NCI-H69 (cell line): Measurements from ENCODE around the gene SPOCK1.
A peak's percentile ranks its signal among the peaks of the same experiment; 100 is the strongest.

Source experiments
- DNase-seq: peaks from one replicate; lab custom pipeline; 2025; lab: John Stamatoyannopoulos, UW

The SPOCK1 gene

GRCh38 chr5:137152616-137153015 is 346.5 kb downstream of the SPOCK1 start:
- DNase-seq, result no peak

DNA sequence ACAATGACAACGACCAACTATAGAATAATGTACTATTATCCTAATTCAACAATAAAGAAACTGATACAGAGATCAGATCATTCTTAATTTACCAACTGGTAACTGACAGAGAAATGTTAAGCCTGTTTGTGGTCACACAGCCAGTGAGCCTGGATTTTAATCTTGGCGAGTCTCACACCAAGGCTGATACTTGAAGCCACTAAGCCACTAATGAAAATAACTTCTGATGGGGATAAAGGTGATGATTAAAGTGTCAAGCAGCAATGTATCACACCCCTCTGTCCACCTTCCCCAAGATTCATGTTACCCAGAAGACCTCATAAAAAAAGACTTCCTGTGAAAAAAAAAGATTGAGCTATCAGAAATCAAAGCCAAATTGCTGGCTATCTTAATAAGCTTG is 350.5 kb downstream of the SPOCK1 start:
- DNase-seq, result peak; percentile 44

- DNase-seq, result peak; percentile 44
Observed at GRCh38 chr5:137148159-137148558, 351.0 kb downstream of the SPOCK1 start.

GRCh38 chr5:137147346-137147745 is 351.8 kb downstream of the SPOCK1 start:
- peak; percentile 64 for DNase-seq

GRCh38 chr5:137146402-137146890 is 352.7 kb downstream of the SPOCK1 start:
- DNase-seq, result peak; percentile 98

DNA sequence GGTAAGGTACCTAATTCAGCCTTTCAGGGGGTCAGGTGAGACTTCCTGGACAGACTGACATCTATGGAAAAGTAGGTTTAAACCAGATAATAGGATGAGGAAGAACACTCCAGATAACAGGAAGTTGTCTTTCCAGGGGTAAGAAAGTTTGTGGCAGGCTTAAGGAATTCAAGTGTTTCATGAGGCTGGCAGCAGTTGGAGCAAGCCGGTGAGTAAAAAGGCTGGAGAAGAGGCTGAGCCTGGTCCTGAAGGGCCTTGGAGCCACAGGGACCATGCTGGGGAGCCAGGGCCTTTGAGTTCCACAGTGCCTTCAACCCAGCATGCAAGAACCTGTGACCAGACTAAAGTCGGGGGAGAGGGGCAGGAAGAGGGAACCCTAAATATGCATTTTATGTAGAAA is 353.4 kb downstream of the SPOCK1 start:
- DNase-seq, result peak; percentile 55

DNA sequence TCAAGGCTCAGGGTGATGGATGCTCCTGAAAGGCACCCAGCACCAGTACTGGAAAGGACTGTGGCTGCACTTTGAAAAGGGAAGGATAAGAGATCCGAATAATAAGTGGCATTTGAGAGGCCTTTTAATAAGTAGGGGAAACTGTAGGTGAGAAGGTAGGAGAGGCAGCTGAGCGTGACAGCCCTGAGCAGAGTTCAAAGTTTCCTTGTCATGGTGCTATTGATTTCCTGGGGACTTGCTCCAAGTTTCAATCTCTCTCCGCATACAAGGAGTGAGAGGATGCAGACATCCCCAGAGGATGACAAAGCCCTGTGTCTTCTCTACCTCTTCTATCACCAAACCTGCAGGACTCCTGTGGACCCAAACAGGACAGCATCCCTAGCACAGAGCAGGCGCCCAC is 354.5 kb downstream of the SPOCK1 start:
- peak; percentile 66 for DNase-seq

DNA sequence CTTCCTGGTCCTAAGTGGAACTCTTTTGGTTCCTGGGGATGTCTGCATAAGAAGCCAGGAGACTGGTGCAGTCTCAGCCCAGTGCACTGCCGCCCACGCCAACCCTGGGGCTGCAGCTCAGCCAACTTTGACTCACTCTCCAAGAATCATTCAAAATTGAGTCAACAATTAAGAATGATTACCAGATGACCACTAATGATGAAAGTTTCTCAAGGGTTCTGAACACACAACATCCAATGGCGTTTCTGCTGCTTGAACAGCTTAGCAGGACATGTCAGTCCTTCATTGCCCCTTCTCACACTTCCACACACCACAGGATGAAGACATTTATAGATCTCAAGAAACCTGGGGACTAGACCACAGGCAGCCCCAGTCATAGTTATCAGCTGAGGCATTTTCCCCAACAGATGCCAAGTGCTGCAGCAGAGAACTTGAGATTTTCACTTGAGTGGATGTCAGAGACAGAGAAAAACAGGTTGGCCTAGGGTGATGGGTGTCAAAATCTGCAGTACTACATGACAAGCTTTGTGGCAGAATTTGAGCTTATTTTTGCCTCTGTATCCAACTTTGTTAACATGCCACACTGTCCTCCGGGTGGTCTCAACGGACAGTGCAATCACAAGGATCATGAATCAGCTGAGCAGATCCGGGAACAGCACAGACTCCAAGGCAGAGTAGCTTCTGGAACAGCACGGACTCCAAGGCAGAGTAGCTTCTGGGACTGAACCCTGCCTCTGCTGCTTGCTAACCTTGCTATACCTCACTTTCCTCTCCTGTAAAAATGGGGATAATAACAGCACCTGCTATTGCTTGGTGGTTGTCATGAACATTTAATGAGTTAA is 356.1 kb downstream of the SPOCK1 start:
- DNase-seq, result no peak

- DNase-seq, result peak; percentile 82
Observed at GRCh38 chr5:137142346-137142745, 356.8 kb downstream of the SPOCK1 start.

GRCh38 chr5:137141779-137142178 is 357.3 kb downstream of the SPOCK1 start:
- DNase-seq, result peak; percentile 92

DNA sequence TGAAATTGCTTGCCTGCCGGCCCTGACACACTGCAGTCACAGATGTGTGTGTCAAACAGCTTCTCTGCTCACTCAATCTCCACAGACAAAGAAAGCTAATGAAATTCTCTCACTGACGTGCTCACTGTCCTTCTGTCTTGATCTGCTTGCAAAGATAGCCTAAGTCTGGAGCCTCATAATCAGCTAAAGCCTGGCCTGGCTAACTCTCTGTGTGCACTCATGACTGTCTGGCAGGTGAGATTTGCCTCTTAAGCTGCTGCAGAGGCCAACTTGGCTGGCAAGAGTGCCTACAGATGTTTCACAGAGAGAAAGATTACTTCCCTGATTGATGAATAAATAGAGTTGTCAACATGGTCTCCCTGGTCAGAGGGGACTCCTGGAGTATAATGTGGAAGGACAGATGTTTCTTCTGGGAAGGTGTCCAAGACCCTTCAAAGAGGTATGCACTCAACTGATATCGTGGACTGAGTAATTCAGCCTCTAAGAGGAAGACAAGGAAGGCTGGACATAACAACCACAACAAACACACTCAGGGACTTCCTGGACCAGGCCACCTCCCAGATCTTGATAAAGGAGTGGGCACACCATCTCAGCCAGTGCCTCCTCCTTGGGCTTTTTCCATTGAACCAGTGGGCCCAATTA is 362.0 kb downstream of the SPOCK1 start:
- peak; percentile 90 for DNase-seq

DNA sequence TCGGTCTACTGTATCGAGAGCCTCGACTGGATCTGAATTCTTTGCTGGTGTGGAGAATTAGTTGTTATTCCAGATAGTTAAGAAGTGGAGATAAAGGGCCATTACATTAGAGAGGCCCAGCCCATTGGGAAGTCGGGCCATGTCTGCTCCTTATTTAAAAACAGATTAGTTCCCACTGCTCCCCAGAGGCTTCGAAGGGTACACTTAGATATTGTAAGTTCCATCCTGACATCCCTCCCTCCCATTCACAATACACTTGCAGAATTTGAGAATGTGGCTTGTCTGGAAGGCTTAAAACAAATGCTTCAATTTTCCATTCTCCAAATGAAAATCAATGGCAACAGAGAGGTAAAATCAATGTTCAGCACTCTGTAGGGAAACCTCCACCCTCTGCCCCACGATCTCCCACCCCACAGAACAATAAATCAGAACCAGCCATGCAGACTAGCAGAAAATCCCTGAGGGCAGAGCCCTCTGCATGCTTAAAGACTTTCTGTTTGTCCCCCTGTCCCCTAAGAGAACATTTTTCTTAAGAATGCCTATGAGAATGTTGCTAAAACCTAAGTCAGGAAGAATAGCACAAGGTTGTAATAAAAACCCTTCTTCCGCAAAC is 364.1 kb downstream of the SPOCK1 start:
- DNase-seq, result peak; percentile 29

DNA sequence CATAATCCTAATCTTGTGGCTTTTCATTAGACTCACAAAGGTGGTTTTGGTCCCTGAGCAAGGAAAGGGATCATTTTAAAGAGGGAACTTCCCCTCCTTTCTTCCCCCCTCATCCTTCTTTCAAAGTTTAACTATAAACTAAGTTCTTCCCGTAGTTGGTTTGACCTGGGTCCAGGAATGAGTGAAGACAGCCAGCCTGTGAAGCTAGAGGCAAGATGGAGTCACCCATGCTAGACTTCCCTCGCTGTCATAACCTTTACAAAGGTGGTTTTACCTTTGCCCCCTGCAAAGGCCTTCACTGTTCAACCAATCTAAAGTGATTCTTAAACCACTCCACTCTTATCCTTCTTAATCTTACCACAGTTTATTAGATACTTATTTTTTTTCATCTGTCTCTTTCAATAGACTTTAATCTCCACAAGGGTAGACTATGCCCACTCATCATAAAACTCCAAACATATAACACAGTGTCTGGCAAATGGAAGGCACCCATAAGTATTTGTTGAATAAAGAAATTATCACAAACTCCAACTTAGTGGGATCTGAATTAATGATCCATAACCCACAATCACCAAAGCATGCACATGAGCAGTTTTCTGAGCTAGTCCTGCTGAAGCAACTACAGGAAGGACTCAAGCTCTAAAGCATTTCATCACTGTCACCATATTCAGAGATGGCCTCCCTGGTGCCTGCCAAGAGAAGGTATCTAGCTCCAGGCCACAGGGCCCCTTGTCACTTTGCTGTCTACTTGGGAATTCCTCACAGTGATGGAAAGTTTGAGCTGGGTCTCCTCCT is 369.0 kb downstream of the SPOCK1 start:
- DNase-seq, result no peak

DNA sequence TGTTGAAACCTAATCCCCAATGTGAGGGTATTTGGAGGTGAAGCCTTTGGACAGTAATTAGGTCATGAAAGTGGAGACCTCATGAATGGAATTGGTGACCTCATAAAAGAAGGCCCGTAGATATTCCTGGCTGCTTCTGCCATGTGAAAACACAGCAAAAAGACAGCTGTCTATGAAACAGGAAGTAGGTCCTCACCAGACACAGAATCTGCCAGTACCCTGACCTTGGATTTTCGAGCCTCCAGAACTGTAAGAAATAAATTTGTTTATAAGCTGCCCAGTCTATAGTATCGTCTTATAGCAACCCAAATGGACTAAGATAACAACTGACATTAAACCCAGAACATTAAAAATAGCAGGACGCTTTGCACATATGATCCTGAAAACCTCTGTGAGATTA is 371.1 kb downstream of the SPOCK1 start:
- no peak for DNase-seq

DNA sequence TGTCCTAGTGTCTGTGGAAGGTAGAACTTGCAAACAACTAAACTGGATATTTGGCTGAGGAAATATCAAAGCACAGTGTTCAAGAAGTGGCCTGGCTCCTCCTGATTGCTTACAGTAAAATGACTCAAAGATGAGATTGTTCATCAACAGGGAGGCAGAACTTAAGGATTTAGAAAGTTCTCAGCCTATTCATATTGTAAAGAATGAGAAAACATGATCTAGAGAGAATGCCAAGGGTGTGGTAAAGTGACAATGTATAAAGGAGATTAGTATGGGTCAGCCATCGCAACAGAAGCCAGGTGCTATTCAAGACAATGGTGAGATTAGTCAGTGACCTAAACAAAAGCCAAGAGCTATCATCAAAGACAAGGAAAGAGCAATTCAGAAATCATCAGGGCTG is 372.3 kb downstream of the SPOCK1 start:
- DNase-seq, result no peak

DNA sequence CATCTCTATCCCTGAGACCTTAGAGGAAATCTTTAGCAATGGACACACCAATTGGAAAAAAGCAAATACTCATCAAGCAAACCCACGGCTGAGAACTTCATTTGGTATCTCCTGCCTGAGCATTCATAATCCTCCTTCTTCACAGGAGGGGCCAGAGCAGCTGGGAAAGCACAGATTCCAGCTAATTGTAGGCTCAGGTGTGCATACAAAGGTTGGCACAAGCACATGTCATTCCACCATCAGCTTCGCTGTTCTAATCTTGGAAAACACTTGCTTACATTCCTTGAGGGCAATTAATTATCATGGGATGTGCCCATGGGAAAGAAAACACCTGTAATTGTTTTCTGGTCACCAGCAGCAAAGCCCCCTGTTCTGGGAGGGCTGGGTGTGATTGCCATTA is 376.6 kb downstream of the SPOCK1 start:
- DNase-seq, result peak; percentile 97

GRCh38 chr5:137122075-137122474 is 377.1 kb downstream of the SPOCK1 start:
- peak; percentile 94 for DNase-seq

DNA sequence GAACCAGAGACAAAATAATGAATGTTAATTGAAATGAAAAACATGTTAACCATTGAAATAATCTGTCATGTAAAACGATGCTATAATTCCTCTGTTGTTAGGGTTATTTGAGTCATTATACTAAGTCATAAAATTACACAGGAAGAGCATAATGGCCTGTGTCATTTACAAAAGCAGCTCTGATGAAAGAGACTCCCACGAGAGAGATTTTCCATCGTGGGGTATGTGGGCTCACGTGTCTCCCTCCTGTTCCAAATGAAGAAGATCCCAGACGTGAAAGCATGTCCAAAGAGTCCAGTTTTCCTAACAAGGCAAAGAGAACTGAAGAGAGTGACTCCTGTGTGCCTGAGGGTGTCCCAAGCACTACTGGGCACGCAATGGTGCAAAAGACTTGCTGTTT is 379.8 kb downstream of the SPOCK1 start:
- peak; percentile 84 for DNase-seq

- DNase-seq, result no peak
Observed at GRCh38 chr5:137118629-137119028, 380.5 kb downstream of the SPOCK1 start.

GRCh38 chr5:137115152-137115551 is 384.0 kb downstream of the SPOCK1 start:
- DNase-seq, result no peak

DNA sequence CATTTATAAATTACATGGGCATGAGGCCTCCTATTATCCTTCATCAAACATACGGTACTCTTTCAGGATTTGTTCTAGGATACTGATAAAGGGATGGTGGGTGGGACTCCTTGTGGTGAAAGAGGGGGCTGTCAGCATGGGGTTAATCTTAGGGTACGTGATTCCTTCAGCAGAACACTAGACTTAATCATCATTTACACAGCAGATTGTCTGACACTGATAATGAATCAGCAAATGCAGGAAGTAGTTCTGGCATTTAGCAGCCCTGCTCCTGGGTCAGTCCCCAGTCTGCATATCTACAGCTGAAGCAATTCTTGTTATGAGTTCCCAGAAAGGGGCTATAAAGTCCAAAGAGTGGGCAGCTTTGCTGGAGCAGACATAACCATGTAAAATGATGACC is 384.6 kb downstream of the SPOCK1 start:
- DNase-seq, result peak; percentile 91

DNA sequence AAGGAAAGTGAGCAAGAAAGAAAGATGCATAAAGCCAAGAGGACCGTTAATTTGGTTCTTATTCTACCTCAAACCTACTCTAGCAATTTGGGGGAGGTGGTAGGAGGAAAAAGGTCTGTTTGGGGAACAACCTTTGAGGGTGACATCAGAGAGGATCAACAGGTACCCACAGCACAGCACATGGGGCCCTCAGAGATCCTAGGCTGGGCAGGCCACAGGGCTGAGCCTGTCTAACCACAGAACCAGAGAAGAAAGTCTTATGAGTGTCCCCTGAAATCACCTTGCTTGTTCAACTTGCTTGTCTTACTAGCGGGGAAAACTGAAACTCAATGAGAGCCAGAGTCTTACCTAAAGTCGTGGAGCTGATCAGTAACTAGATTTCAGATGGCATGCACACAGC is 385.2 kb downstream of the SPOCK1 start:
- peak; percentile 59 for DNase-seq
